GM12878 (cell line): Measurements from ENCODE around the gene A1BG. TPM values are rescaled to one million over a fixed set of nuclear protein-coding genes. Genes with fewer than 3 reads are reported as not detected.
A peak's percentile ranks its signal among the peaks of the same experiment; 100 is the strongest.

Experiments used
- ATAC-seq: fragments of 200-7000 bp; cut with Tn5 transposase; 3 replicates; pipeline ENCODE4 v1.9.1; 2020; ENCODE audit warnings: mild to moderate bottlenecking, moderate library complexity
- BruUV-seq: library from RNA; stranded (reverse); fragments of 400-500 nt; replicated peaks from 2 replicates; lab custom pipeline; 2021; lab: Mats Ljungman, UMichigan
- CTCF ChIA-PET: fragments of 300-600 bp; sonication (Branson Sonifier 250); formaldehyde crosslinking; extraction: SDS; loops from one replicate; lab custom pipeline; 2021; ENCODE audit warnings: inconsistent platforms; lab: Yijun Ruan, JAX
- POLR2A ChIA-PET: fragments of 350-600 bp; formaldehyde crosslinking; extraction: SDS; loops from one replicate; lab custom pipeline; 2021; ENCODE audit warnings: inconsistent platforms; lab: Charles Lee
- RAD21 ChIA-PET: fragments of 300-600 bp; sonication (Branson Sonifier 250); formaldehyde crosslinking; loops from one replicate; lab custom pipeline; 2023; ENCODE audit warnings: antibody characterized with exemption; ENCODE audit not compliant: unreplicated experiment; lab: Charles Lee
- SMC1A ChIA-PET: fragments of 300-600 bp; sonication (Branson Sonifier 250); formaldehyde crosslinking; loops from one replicate; lab custom pipeline; 2023; ENCODE audit not compliant: unreplicated experiment, uncharacterized antibody; lab: Charles Lee
- DNase-seq: peaks from one replicate; pipeline ENCODE4 v3.0.0-alpha.2; 2011; ENCODE audit warnings: low read depth, low spot score
- FAIRE-seq: peaks from 3 replicates; lab custom pipeline; 2011; peaks lifted over from hg19 to GRCh38; lab: Jason Lieb, UNC
- H2AFZ ChIP-seq: 2 replicates; pipeline ENCODE4 v1.6.0; 2011; ENCODE audit warnings: low read depth, low read length, control low read depth; ENCODE audit not compliant: control insufficient read depth
- H3K27ac ChIP-seq: 2 replicates; pipeline ENCODE4 v1.5.1; 2011; ENCODE audit warnings: control low read depth; ENCODE audit not compliant: control insufficient read depth, insufficient read depth
- H3K27me3 ChIP-seq, 2 experiments: replicated peaks in 1 of 2; 2 replicates each; pipeline versions ENCODE4 v1.6.0 to v1.6.1; 2011; ENCODE audit warnings: low read length in 1 of 2; ENCODE audit not compliant: control insufficient read depth in 2 of 2, insufficient read depth in 2 of 2
- H3K36me3 ChIP-seq, 2 experiments: 2 replicates each; pipeline ENCODE4 v1.5.1; 2011; ENCODE audit warnings: low read length in 1 of 2; ENCODE audit not compliant: control insufficient read depth in 2 of 2, insufficient read depth in 2 of 2
- H3K4me1 ChIP-seq: 2 replicates; pipeline ENCODE4 v1.6.1; 2011; ENCODE audit warnings: mild to moderate bottlenecking, low read length, moderate library complexity, mixed read lengths; ENCODE audit not compliant: control insufficient read depth, insufficient read depth
- H3K4me2 ChIP-seq: 2 replicates; pipeline ENCODE4 v1.6.0; 2011; ENCODE audit warnings: control low read depth; ENCODE audit not compliant: control insufficient read depth, insufficient read depth
- H3K4me3 ChIP-seq: fragments of 200-600 bp; sonication (generic); 2 replicates; pipeline ENCODE4 v1.5.1; 2016
- H3K79me2 ChIP-seq: 2 replicates; pipeline ENCODE4 v1.6.0; 2011; ENCODE audit warnings: low read length; ENCODE audit not compliant: control insufficient read depth, insufficient read depth
- H3K9ac ChIP-seq: 2 replicates; pipeline ENCODE4 v1.8.0; 2011; ENCODE audit warnings: low read length, control low read depth, mixed read lengths; ENCODE audit not compliant: control insufficient read depth, insufficient read depth
- H3K9me3 ChIP-seq: replicated peaks from 3 replicates; pipeline ENCODE4 v1.5.1; 2011; ENCODE audit warnings: mild to moderate bottlenecking, low read length; ENCODE audit not compliant: control insufficient read depth, insufficient read depth
- H4K20me1 ChIP-seq: 2 replicates; pipeline ENCODE4 v1.6.0; 2011; ENCODE audit not compliant: control insufficient read depth, insufficient read depth
- ASH2L ChIP-seq: fragments of 300-600, 200-600 bp; sonication (generic); IDR thresholded peaks from 2 replicates; pipeline ENCODE4 v1.6.1; 2017; ENCODE audit warnings: low read depth, mild to moderate bottlenecking, borderline replicate concordance
- BACH1 ChIP-seq: fragments of 450-650 bp; IDR thresholded peaks from 2 replicates; pipeline ENCODE4 v1.6.1; 2017; ENCODE audit warnings: mild to moderate bottlenecking, borderline replicate concordance
- CBX5 ChIP-seq: sonication (generic); IDR thresholded peaks from 2 replicates; pipeline ENCODE4 v1.6.1; 2016; ENCODE audit warnings: low read depth, moderate library complexity, mild to moderate bottlenecking, inconsistent platforms
- CHD4 ChIP-seq: fragments of 200-600 bp; sonication (generic); IDR thresholded peaks from 2 replicates; pipeline ENCODE4 v1.6.1; 2016; ENCODE audit warnings: mild to moderate bottlenecking
- DPF2 ChIP-seq: fragments of 450-650 bp; IDR thresholded peaks from 2 replicates; pipeline ENCODE4 v1.6.1; 2017; ENCODE audit warnings: mild to moderate bottlenecking
- GATAD2B ChIP-seq: fragments of 450-650 bp; conservative IDR thresholded peaks from 2 replicates; pipeline ENCODE4 v1.6.1; 2017; ENCODE audit warnings: low read depth, mild to moderate bottlenecking, moderate library complexity
- JUND ChIP-seq: IDR thresholded peaks from 2 replicates; pipeline ENCODE4 v1.6.1; 2012; ENCODE audit warnings: low read depth, mild to moderate bottlenecking, low read length, improper control_type of control experiment, moderate library complexity
- LARP7 ChIP-seq: fragments of 450-650 bp; IDR thresholded peaks from 2 replicates; pipeline ENCODE4 v1.6.1; 2017; ENCODE audit warnings: mild to moderate bottlenecking
- NFIC ChIP-seq: IDR thresholded peaks from 2 replicates; pipeline ENCODE4 v1.6.1; 2012; ENCODE audit warnings: low read depth, mild to moderate bottlenecking, inconsistent platforms, low read length, moderate library complexity
- POU2F2 ChIP-seq: IDR thresholded peaks from 3 replicates; pipeline ENCODE4 v1.6.1; 2011; ENCODE audit warnings: low read depth, mild to moderate bottlenecking, low read length, borderline replicate concordance
- RBBP5 ChIP-seq: fragments of 200-600 bp; sonication (generic); conservative IDR thresholded peaks from 2 replicates; pipeline ENCODE4 v1.6.1; 2016
- SIX5 ChIP-seq: IDR thresholded peaks from 2 replicates; pipeline ENCODE4 v1.6.1; 2011; ENCODE audit warnings: mild to moderate bottlenecking, low read depth, low read length, moderate library complexity; ENCODE audit not compliant: severe bottlenecking
- SMAD5 ChIP-seq: IDR thresholded peaks from 2 replicates; pipeline ENCODE4 v1.6.1; 2016; ENCODE audit warnings: antibody characterized with exemption, low read depth
- SMC3 ChIP-seq: IDR thresholded peaks from 2 replicates; pipeline ENCODE4 v1.6.1; 2011; ENCODE audit warnings: low read length, improper control_type of control experiment, borderline replicate concordance
- SREBF1 ChIP-seq: IDR thresholded peaks from 2 replicates; pipeline ENCODE4 v1.6.1; 2012; ENCODE audit warnings: mild to moderate bottlenecking, low read length
- SRF ChIP-seq, 2 experiments: IDR thresholded peaks; 2 replicates each; pipeline ENCODE4 v1.6.1; 2011; ENCODE audit warnings: low read depth in 2 of 2, low read length in 2 of 2, mild to moderate bottlenecking in 1 of 2, moderate library complexity in 1 of 2
- STAT3 ChIP-seq: IDR thresholded peaks from 2 replicates; pipeline ENCODE4 v1.6.1; 2011; ENCODE audit warnings: low read depth, low read length, improper control_type of control experiment
- TAF1 ChIP-seq: IDR thresholded peaks from 2 replicates; pipeline ENCODE4 v1.6.1; 2011; ENCODE audit warnings: mild to moderate bottlenecking, low read depth, low read length, borderline replicate concordance
- WGBS: methylation state at CpG from one replicate; pipeline ENCODE4 v1.1.6; 2016; ENCODE audit warnings: low lambda C conversion rate; ENCODE audit not compliant: insufficient replicate concordance, insufficient coverage; ENCODE audit errors: missing lambda C conversion rate; 5-methylcytosine and 5-hydroxymethylcytosine counted together
- in situ Hi-C: fragments of 300-500 bp; cut with MboI; formaldehyde crosslinking; loops from 9 replicates; pipeline ENCODE4 v1.14.3; 2018; ENCODE audit warnings: mixed read lengths
- intact Hi-C: fragments of 100-400 bp; cut with micrococcal nuclease; formaldehyde crosslinking; loops from one replicate; pipeline ENCODE4 v1.14.2; 2022; ENCODE audit not compliant: unreplicated experiment
- polyA plus RNA-seq, 11 experiments: library from polyadenylated mRNA; depleted of rRNA in 4 of 11; unstranded in 6 of 11; stranded (reverse) in 5 of 11; fragments of >200 nt; fragmentation: Nextera tagmentation in 4 of 11; fragmentation: Illumina TruSeq in 1 of 11; extraction: Ambion mirVana in 4 of 11; extraction: Trizol in 1 of 11; gene quantifications; 1 replicate in 1 of 11; 2 replicates in 10 of 11; pipeline versions ENCODE4 v1.2.1 to v1.2.3, GENCODE V29; 2011 to 2016; ENCODE audit warnings: inconsistent platforms in 2 of 11, missing spikeins in 2 of 11, low read depth in 1 of 11
- total RNA-seq, 4 experiments: library from RNA; depleted of rRNA in 3 of 4; stranded (reverse); fragments of >200 nt in 3 of 4; fragmentation: Illumina TruSeq in 1 of 4; extraction: Trizol in 1 of 4; gene quantifications; 2 replicates each; pipeline versions ENCODE4 v1.2.1 to v1.2.3, GENCODE V29; 2013 to 2021
- TF ChIP-seq, protein P1 (sequence below): IDR thresholded peaks from 2 replicates; pipeline ENCODE4 v1.6.1; 2011; ENCODE audit warnings: low read depth, mild to moderate bottlenecking, low read length, moderate library complexity, borderline replicate concordance; ENCODE audit errors: extremely low read depth
- TF ChIP-seq, protein P2 (sequence below): IDR thresholded peaks from 2 replicates; pipeline ENCODE4 v1.6.1; 2012; ENCODE audit warnings: mild to moderate bottlenecking, low read depth, low read length

Gene A1BG
- total and polyA plus RNA-seq, 10 of the 15 experiments (the other 5 are each of a cell fraction or from before 2014, with no cell fraction given), result 0.34 to 29.6 (median 11.8) TPM

DNA sequence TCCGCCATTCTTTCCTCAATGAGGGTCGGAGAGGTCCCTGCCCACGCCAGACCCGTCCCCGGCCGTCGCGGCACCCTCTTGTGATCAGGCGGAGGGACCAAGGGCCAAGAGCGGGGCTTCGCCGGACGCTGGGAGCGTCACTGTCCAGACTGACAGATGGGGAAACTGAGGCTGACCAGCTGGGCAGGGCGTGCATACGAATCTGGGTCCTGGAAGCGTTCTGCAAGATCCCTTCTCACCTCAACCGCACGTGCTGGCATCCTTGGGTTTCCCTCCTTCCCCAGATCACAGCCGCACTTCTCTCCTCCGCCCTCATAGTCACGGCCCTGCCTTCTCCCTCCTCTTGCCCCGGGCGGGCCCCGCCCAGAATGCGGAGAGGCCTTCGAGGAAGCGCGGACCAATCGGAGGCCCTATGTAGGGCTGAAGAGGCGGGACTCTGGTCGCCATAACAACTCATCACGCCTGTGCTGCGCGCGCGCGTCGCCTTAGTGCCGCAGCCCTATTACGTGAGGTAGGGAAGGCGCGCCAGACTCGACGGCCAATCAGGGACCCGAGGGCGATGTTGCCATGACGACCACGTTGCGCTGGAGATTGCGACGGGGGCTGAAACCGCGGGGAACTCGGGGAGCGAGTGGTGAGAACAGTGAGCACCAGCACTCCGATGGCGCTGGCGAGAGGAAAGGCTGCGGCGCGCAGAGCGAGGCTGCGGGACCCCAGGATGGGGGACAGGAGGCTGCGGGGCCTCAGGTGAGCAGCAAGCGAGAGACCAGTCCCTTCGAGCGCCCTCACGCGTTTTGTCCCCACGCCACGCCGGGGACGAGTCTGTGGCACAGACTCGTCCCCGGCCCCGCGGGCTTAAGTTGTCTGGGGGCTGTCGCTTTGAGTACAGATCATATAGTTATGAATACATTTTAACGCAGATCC is 47.9 kb upstream of the A1BG start:
- Histone ChIP-seq H3K36me3 (peaks cover 0 to 2% of the 10 kb centered on the region in 2 experiments; a peak in 2 of 4 replicates), H3K9ac (peak overlapping the region; percentile 47), H3K4me2 (peak overlapping the region; percentile 95), H3K4me1 (peaks cover 10% of the 10 kb centered on the region), H3K4me3 (peak overlapping the region; percentile 76), H4K20me1 (no peaks in the 10 kb centered on the region), H3K27ac (no peak overlapping the region), H2AFZ (peak overlapping the region; percentile 84), H3K9me3 (no peaks in the 10 kb centered on the region), H3K79me2 (no peaks in the 10 kb centered on the region), H3K27me3 (no peaks in the 10 kb centered on the region)
- WGBS, result 9% methylated on average over 75 of the region's 80 CpGs
- ChIA-PET RAD21 (no interaction called here), POLR2A (interaction anchor here (1.6 kb wide), 1 partner anchor 8 kb away, joined by 5 read pairs; the partner anchor contains the start of gene ZNF584), SMC1A (no interaction called here), CTCF (no interaction called here)
- no TSS peak for BruUV-seq
- intact Hi-C loops, result no loop called here
- peak; percentile 99 for FAIRE-seq
- peak; percentile 96 for DNase-seq
- peak; percentile 98 for ATAC-seq
- in situ Hi-C loops, result no loop called here
- TF ChIP-seq LARP7, result peak; percentile 28; the same call in 1 of the 2 replicates
- no peak for TF ChIP-seq CHD4
- no peak for TF ChIP-seq SMC3
- peak; percentile 35; the same call in 1 of the 3 replicates for TF ChIP-seq POU2F2
- TF ChIP-seq ASH2L, result no peak
- TF ChIP-seq, protein P1, sequence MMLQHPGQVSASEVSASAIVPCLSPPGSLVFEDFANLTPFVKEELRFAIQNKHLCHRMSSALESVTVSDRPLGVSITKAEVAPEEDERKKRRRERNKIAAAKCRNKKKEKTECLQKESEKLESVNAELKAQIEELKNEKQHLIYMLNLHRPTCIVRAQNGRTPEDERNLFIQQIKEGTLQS, result no peak
- peak; percentile 86; the same call in 1 of the 2 replicates for TF ChIP-seq TAF1
- peak; percentile 17 for TF ChIP-seq SIX5
- 0 out of 4 replicates have a peak, but pooled peaks of 1 of the 2 experiments have one; percentile 47 for TF ChIP-seq SRF (IDR thresholded peaks at IDR 0.05; ENCODE audit: low read depth in 2 of 2, low read length in 2 of 2)
- TF ChIP-seq, protein P2, sequence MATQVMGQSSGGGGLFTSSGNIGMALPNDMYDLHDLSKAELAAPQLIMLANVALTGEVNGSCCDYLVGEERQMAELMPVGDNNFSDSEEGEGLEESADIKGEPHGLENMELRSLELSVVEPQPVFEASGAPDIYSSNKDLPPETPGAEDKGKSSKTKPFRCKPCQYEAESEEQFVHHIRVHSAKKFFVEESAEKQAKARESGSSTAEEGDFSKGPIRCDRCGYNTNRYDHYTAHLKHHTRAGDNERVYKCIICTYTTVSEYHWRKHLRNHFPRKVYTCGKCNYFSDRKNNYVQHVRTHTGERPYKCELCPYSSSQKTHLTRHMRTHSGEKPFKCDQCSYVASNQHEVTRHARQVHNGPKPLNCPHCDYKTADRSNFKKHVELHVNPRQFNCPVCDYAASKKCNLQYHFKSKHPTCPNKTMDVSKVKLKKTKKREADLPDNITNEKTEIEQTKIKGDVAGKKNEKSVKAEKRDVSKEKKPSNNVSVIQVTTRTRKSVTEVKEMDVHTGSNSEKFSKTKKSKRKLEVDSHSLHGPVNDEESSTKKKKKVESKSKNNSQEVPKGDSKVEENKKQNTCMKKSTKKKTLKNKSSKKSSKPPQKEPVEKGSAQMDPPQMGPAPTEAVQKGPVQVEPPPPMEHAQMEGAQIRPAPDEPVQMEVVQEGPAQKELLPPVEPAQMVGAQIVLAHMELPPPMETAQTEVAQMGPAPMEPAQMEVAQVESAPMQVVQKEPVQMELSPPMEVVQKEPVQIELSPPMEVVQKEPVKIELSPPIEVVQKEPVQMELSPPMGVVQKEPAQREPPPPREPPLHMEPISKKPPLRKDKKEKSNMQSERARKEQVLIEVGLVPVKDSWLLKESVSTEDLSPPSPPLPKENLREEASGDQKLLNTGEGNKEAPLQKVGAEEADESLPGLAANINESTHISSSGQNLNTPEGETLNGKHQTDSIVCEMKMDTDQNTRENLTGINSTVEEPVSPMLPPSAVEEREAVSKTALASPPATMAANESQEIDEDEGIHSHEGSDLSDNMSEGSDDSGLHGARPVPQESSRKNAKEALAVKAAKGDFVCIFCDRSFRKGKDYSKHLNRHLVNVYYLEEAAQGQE, result no peak
- no peak for TF ChIP-seq RBBP5
- TF ChIP-seq JUND, result no peak
- peak; percentile 68; the same call in 1 of the 2 replicates for TF ChIP-seq BACH1
- TF ChIP-seq CBX5, result no peak
- TF ChIP-seq SREBF1, result no peak; the same call in 1 of the 2 replicates
- no peak for TF ChIP-seq DPF2
- no peak for TF ChIP-seq STAT3
- TF ChIP-seq SMAD5, result 0 out of 2 replicates have a peak, but pooled peaks have one; percentile 37
- TF ChIP-seq GATAD2B, result no peak; the same call in 1 of the 2 replicates
- no peak for TF ChIP-seq NFIC
